HFF-Myc (cell line): ENCODE data around the gene SH3PXD2A.
"Not testable (repeated sequence)": the region's sequence is repeated elsewhere in the genome, so short reads cannot be mapped to it uniquely, and the experiment has no call there.

Experiments used
- DNase-seq: peaks from one replicate; pipeline ENCODE4 v3.0.0-alpha.2; 2011; ENCODE audit warnings: low read depth; ENCODE audit errors: extremely low read depth
- H3K4me3 ChIP-seq: replicated peaks from 2 replicates; pipeline ENCODE4 v1.5.1; 2011; ENCODE audit warnings: low read depth, mild to moderate bottlenecking, control low read depth, low read length
- TF ChIP-seq, protein P1 (sequence below): IDR thresholded peaks from 2 replicates; pipeline ENCODE4 v1.5.1; 2012; ENCODE audit warnings: mild to moderate bottlenecking, low read depth, low read length, control low read depth; ENCODE audit errors: missing control alignments

SH3PXD2A gene

GRCh38 chr10:103762162-103762561, 93.2 kb downstream of the SH3PXD2A start:
- TF ChIP-seq, protein P1, sequence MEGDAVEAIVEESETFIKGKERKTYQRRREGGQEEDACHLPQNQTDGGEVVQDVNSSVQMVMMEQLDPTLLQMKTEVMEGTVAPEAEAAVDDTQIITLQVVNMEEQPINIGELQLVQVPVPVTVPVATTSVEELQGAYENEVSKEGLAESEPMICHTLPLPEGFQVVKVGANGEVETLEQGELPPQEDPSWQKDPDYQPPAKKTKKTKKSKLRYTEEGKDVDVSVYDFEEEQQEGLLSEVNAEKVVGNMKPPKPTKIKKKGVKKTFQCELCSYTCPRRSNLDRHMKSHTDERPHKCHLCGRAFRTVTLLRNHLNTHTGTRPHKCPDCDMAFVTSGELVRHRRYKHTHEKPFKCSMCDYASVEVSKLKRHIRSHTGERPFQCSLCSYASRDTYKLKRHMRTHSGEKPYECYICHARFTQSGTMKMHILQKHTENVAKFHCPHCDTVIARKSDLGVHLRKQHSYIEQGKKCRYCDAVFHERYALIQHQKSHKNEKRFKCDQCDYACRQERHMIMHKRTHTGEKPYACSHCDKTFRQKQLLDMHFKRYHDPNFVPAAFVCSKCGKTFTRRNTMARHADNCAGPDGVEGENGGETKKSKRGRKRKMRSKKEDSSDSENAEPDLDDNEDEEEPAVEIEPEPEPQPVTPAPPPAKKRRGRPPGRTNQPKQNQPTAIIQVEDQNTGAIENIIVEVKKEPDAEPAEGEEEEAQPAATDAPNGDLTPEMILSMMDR: no peak
- DNase-seq: no peak
- H3K4me3 ChIP-seq: no peak overlapping the region

GRCh38 chr10:103761075-103761920, 94.1 kb downstream of the SH3PXD2A start:
- DNase-seq: no peak
- TF ChIP-seq, protein P1: no peak
- H3K4me3 ChIP-seq: no peak overlapping the region

GRCh38 chr10:103760233-103760632, 95.1 kb downstream of the SH3PXD2A start:
- DNase-seq: not testable (repeated sequence)

GRCh38 chr10:103759100-103759781, 96.1 kb downstream of the SH3PXD2A start:
- no peak overlapping the region for H3K4me3 ChIP-seq
- no peak for DNase-seq

More at GRCh38 chr10:103760233-103760632, 95.1 kb downstream of the SH3PXD2A start:
- not testable (repeated sequence) for H3K4me3 ChIP-seq

DNA sequence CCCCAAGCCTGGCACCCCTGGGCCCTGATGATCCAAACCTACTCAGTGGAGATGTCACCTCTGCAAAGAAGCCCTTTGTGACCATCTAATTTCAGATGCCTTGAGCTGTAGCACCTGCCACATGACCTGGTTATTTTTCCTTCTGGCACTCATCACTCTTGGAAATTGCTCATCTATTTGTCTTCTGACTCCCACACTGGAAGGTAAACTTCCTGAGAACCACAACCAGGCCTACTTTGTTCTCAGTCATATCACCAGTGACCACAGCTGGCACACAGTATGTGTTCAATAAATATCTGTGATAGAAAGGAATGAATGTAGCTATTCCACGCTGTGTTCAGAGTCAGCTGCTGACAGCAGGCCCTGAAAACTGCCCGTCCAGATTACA, 97.1 kb downstream of the SH3PXD2A start:
- DNase-seq: no peak
- TF ChIP-seq, protein P1: no peak
- H3K4me3 ChIP-seq: no peak overlapping the region

More at GRCh38 chr10:103759100-103759781, 96.1 kb downstream of the SH3PXD2A start:
- TF ChIP-seq, protein P1: no peak

- TF ChIP-seq, protein P1: no peak
- H3K4me3 ChIP-seq: no peak overlapping the region
- peak; percentile 47 for DNase-seq
Measured at GRCh38 chr10:103757531-103758293, 97.7 kb downstream of the SH3PXD2A start.
